ENCODE data around the gene IL25.

Gene IL25

GRCh38 chr14:23348297-23348655 lies 24.3 kb upstream of the IL25 start:
- TF ChIP-seq CTCF (conservative IDR thresholded peaks at IDR 0.05) (no peak), ZFX (IDR thresholded peaks at IDR 0.05) (no peak)
- no peak overlapping the region for H3K27ac ChIP-seq

GRCh38 chr14:23349156-23349845 lies 23.3 kb upstream of the IL25 start:
- no peak for TF ChIP-seq ZFX (IDR thresholded peaks at IDR 0.05)
- TF ChIP-seq CTCF (conservative IDR thresholded peaks at IDR 0.05), result no peak
- H3K27ac ChIP-seq, result no peak overlapping the region

- no peak; the same call in 1 of the 2 replicates for TF ChIP-seq CTCF (conservative IDR thresholded peaks at IDR 0.05)
- no peak for TF ChIP-seq ZFX (IDR thresholded peaks at IDR 0.05)
Observed at GRCh38 chr14:23351681-23352505, 20.7 kb upstream of the IL25 start.

GRCh38 chr14:23352506-23353432 lies 19.8 kb upstream of the IL25 start, which contains the start of gene SLC22A17:
TSS of gene SLC22A17 (minus strand) at chr14:23352887.
- TF ChIP-seq CTCF (conservative IDR thresholded peaks at IDR 0.05), result no peak; the same call in none of the 2 replicates
- TF ChIP-seq ZFX (IDR thresholded peaks at IDR 0.05), result no peak
- H3K27ac ChIP-seq, result peak within 1 kb of the TSS; percentile 51

More at GRCh38 chr14:23351681-23352505, 20.7 kb upstream of the IL25 start:
- H3K27ac ChIP-seq, result peak overlapping the region; percentile 51

- TF ChIP-seq CTCF (conservative IDR thresholded peaks at IDR 0.05), result no peak
- no peak for TF ChIP-seq ZFX (IDR thresholded peaks at IDR 0.05)
- H3K27ac ChIP-seq, result no peak overlapping the region
Observed at GRCh38 chr14:23353433-23353780, 19.2 kb upstream of the IL25 start.

- H3K27ac ChIP-seq, result no peak overlapping the region
- TF ChIP-seq CTCF (conservative IDR thresholded peaks at IDR 0.05) (no peak), ZFX (IDR thresholded peaks at IDR 0.05) (no peak)
Observed at GRCh38 chr14:23354990-23355389, 17.6 kb upstream of the IL25 start.

Measured in C4-2B (cell line).